Osteocyte (in vitro differentiated cells): Measurements from ENCODE around the gene SENP1. TPM values are rescaled to one million over a fixed set of nuclear protein-coding genes. Genes with fewer than 3 reads are reported as not detected.

ENCODE experiments used
- DNase-seq: peaks from one replicate; pipeline ENCODE4 v3.0.0; 2021; ENCODE audit warnings: mixed read lengths; ENCODE audit not compliant: unreplicated experiment; ENCODE audit errors: extremely low spot score
- H3K27ac Mint-ChIP-seq: one replicate; pipeline ENCODE4 v1.8.0; 2021; ENCODE audit warnings: mild to moderate bottlenecking, mixed read lengths; ENCODE audit not compliant: unreplicated experiment
- H3K27me3 Mint-ChIP-seq: one replicate; pipeline ENCODE4 v1.8.0; 2021; ENCODE audit warnings: mixed read lengths; ENCODE audit not compliant: unreplicated experiment
- H3K36me3 Mint-ChIP-seq: one replicate; pipeline ENCODE4 v1.8.0; 2021; ENCODE audit warnings: mixed read lengths; ENCODE audit not compliant: unreplicated experiment
- H3K4me1 Mint-ChIP-seq: one replicate; pipeline ENCODE4 v1.8.0; 2021; ENCODE audit warnings: mixed read lengths; ENCODE audit not compliant: unreplicated experiment
- H3K4me3 Mint-ChIP-seq: one replicate; pipeline ENCODE4 v1.8.0; 2021; ENCODE audit warnings: mild to moderate bottlenecking, moderate library complexity, mixed read lengths; ENCODE audit not compliant: unreplicated experiment
- H3K9me3 Mint-ChIP-seq: one replicate; pipeline ENCODE4 v1.8.0; 2021; ENCODE audit warnings: mixed read lengths; ENCODE audit not compliant: unreplicated experiment
- CTCF ChIP-seq: fragments of 200-600 bp; sonication (generic); IDR thresholded peaks from 2 replicates; pipeline ENCODE4 v1.5.0; 2021; ENCODE audit warnings: antibody characterized with exemption, mild to moderate bottlenecking, moderate library complexity
- total RNA-seq: library from RNA; stranded (reverse); gene quantifications from 2 replicates; pipeline ENCODE4 v1.2.1, GENCODE V29; 2021

SENP1 gene
- total RNA-seq, 1 donor from 2014 or later, result 25.6 TPM

- TF ChIP-seq CTCF, result no peak
- H3K4me1 Mint-ChIP-seq, result peaks cover 2% of the 10 kb centered on the region
- H3K27me3 Mint-ChIP-seq, result no peaks in the 10 kb centered on the region
- H3K4me3 Mint-ChIP-seq, result no peak overlapping the region
- DNase-seq, result no peak
- no peak overlapping the region for H3K27ac Mint-ChIP-seq
- peaks cover 39% of the 10 kb centered on the region for H3K36me3 Mint-ChIP-seq
- no peaks in the 10 kb centered on the region for H3K9me3 Mint-ChIP-seq
Measured at GRCh38 chr12:48142818-48143674, 37.2 kb upstream of the SENP1 start.

- H3K4me3 Mint-ChIP-seq, result no peak overlapping the region
Measured at GRCh38 chr12:48135027-48135426, 29.1 kb upstream of the SENP1 start.

DNA sequence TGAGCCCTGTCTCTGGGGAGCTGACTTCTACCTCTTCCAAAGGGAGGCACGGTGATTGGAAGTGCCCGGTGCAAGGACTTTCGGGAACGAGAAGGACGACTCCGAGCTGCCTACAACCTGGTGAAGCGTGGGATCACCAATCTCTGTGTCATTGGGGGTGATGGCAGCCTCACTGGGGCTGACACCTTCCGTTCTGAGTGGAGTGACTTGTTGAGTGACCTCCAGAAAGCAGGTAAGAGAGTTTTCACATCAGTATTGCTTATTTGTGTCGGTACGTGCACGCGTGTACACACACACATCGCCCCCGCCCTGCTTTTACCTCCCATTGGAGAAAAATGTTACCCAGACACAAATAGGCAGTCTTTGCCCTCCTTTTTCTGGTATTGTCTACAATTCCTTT is 26.9 kb upstream of the SENP1 start:
- TF ChIP-seq CTCF, result no peak
- DNase-seq, result no peak
- H3K4me1 Mint-ChIP-seq, result no peaks in the 10 kb centered on the region
- no peak overlapping the region for H3K4me3 Mint-ChIP-seq
- H3K27ac Mint-ChIP-seq, result no peak overlapping the region
- H3K27me3 Mint-ChIP-seq, result no peaks in the 10 kb centered on the region
- no peaks in the 10 kb centered on the region for H3K9me3 Mint-ChIP-seq
- H3K36me3 Mint-ChIP-seq, result peaks cover 56% of the 10 kb centered on the region

More at GRCh38 chr12:48135027-48135426, 29.1 kb upstream of the SENP1 start:
- no peak for DNase-seq
- Mint-ChIP-seq H3K9me3 (no peaks in the 10 kb centered on the region), H3K36me3 (peaks cover 51% of the 10 kb centered on the region), H3K4me1 (no peaks in the 10 kb centered on the region), H3K27ac (no peak overlapping the region), H3K27me3 (no peaks in the 10 kb centered on the region)
- TF ChIP-seq CTCF, result no peak

- no peak for DNase-seq
- TF ChIP-seq CTCF, result no peak
- no peaks in the 10 kb centered on the region for H3K9me3 Mint-ChIP-seq
- no peak overlapping the region for H3K4me3 Mint-ChIP-seq
- no peak overlapping the region for H3K27ac Mint-ChIP-seq
- H3K27me3 Mint-ChIP-seq, result no peaks in the 10 kb centered on the region
- H3K36me3 Mint-ChIP-seq, result peaks cover 57% of the 10 kb centered on the region
- H3K4me1 Mint-ChIP-seq, result no peaks in the 10 kb centered on the region
Measured at GRCh38 chr12:48131517-48131916, 25.6 kb upstream of the SENP1 start.

DNA sequence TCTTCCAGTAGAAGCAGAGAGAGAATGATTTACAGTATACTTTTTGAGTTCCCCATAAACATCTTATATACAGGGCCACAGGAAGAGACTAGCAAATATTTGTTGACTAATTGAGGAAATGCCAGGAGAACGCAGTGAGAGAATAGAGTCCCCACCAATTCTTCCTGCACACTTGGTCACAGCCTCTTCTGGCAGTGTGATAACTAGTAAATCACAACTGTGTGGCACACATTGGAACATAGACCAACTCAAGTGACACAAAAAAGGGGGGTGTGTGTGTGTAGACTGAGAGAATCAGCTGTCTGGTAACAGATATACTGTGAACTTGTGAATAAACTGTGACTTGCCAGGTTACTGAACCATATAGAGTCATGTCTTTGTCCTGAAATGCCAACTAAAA is 23.5 kb upstream of the SENP1 start:
- Mint-ChIP-seq H3K9me3 (no peaks in the 10 kb centered on the region), H3K36me3 (peaks cover 57% of the 10 kb centered on the region), H3K27ac (no peak overlapping the region), H3K27me3 (no peaks in the 10 kb centered on the region), H3K4me3 (no peak overlapping the region), H3K4me1 (peaks cover 2% of the 10 kb centered on the region)
- no peak for TF ChIP-seq CTCF
- DNase-seq, result no peak
